NCI-H2227 (cell line): ENCODE measurements around the gene TMEM178B.
"Not testable (repeated sequence)": the region's sequence is repeated elsewhere in the genome, so short reads cannot be mapped to it uniquely, and the experiment has no call there.

ENCODE experiments used
- DNase-seq: peaks from one replicate; lab custom pipeline; 2025; ENCODE audit not compliant: unreplicated experiment; lab: John Stamatoyannopoulos, UW

Gene TMEM178B

GRCh38 chr7:141073173-141073640, 657 bp upstream of the TMEM178B start:
- peak; percentile 61 for DNase-seq

- DNase-seq = peak; percentile 63
Measured at GRCh38 chr7:141074162-141074991, 513 bp downstream of the TMEM178B start.

GRCh38 chr7:141074997-141075396, 1.1 kb downstream of the TMEM178B start:
- no peak for DNase-seq

GRCh38 chr7:141076377-141076776, 2.5 kb downstream of the TMEM178B start:
- DNase-seq = peak; percentile 84

- DNase-seq = no peak
Measured at GRCh38 chr7:141079219-141079618, 5.4 kb downstream of the TMEM178B start.

GRCh38 chr7:141089490-141089889, 15.6 kb downstream of the TMEM178B start:
- DNase-seq = not testable (repeated sequence)

- DNase-seq = no peak
Measured at GRCh38 chr7:141094336-141095070, 20.6 kb downstream of the TMEM178B start.

GRCh38 chr7:141097430-141097829, 23.6 kb downstream of the TMEM178B start:
- no peak for DNase-seq

GRCh38 chr7:141102436-141102835, 28.6 kb downstream of the TMEM178B start:
- no peak for DNase-seq

GRCh38 chr7:141103847-141104429, 30.1 kb downstream of the TMEM178B start:
- DNase-seq = no peak

GRCh38 chr7:141113131-141113530, 39.3 kb downstream of the TMEM178B start:
- DNase-seq = no peak

GRCh38 chr7:141114029-141114664, 40.3 kb downstream of the TMEM178B start:
- no peak for DNase-seq

- no peak for DNase-seq
Measured at GRCh38 chr7:141115965-141116364, 42.1 kb downstream of the TMEM178B start.

GRCh38 chr7:141116661-141117060, 42.8 kb downstream of the TMEM178B start:
- DNase-seq = not testable (repeated sequence)

GRCh38 chr7:141118767-141119166, 44.9 kb downstream of the TMEM178B start:
- no peak for DNase-seq

- no peak for DNase-seq
Measured at GRCh38 chr7:141119187-141119586, 45.3 kb downstream of the TMEM178B start.

- no peak for DNase-seq
Measured at GRCh38 chr7:141122736-141123135, 48.9 kb downstream of the TMEM178B start.

- DNase-seq = no peak
Measured at GRCh38 chr7:141123522-141123921, 49.7 kb downstream of the TMEM178B start.

- DNase-seq = no peak
Measured at GRCh38 chr7:141126107-141126506, 52.2 kb downstream of the TMEM178B start.

- no peak for DNase-seq
Measured at GRCh38 chr7:141128506-141128905, 54.6 kb downstream of the TMEM178B start.

GRCh38 chr7:141128931-141129330, 55.1 kb downstream of the TMEM178B start:
- DNase-seq = no peak
